MCF 10A (cell line): Measurements from ENCODE around the gene WDR27. TPM values are rescaled to one million over a fixed set of nuclear protein-coding genes. Genes with fewer than 3 reads are reported as not detected.

Experiments used
- BruUV-seq: library from RNA; stranded (reverse); fragments of 400-500 nt; replicated peaks from 2 replicates; lab custom pipeline; 2021; lab: Mats Ljungman, UMichigan
- CTCF ChIA-PET: fragments of 300-600 bp; sonication (Branson Sonifier 250); formaldehyde crosslinking; extraction: SDS; loops from one replicate; lab custom pipeline; 2021; ENCODE audit warnings: antibody characterized with exemption, inconsistent platforms; lab: Yijun Ruan, JAX
- POLR2A ChIA-PET: fragments of 300-600, 350-650 bp; sonication (Branson Sonifier 250); formaldehyde crosslinking; extraction: SDS; loops from one replicate; lab custom pipeline; 2020; ENCODE audit warnings: antibody characterized with exemption, inconsistent platforms; lab: Yijun Ruan, JAX
- DNase-seq: peaks from one replicate; pipeline ENCODE4 v3.0.0-alpha.2; 2018; ENCODE audit not compliant: unreplicated experiment
- H3K27ac Mint-ChIP-seq: one replicate; pipeline ENCODE4 v1.8.0; 2022; ENCODE audit warnings: mild to moderate bottlenecking, low read depth, mixed read lengths; ENCODE audit not compliant: unreplicated experiment
- H3K27me3 Mint-ChIP-seq: one replicate; pipeline ENCODE4 v1.8.0; 2022; ENCODE audit warnings: mixed read lengths; ENCODE audit not compliant: insufficient read depth, unreplicated experiment
- H3K36me3 Mint-ChIP-seq: one replicate; pipeline ENCODE4 v1.8.0; 2022; ENCODE audit warnings: mild to moderate bottlenecking, moderate library complexity, mixed read lengths; ENCODE audit not compliant: insufficient read depth, unreplicated experiment
- H3K4me1 Mint-ChIP-seq: one replicate; pipeline ENCODE4 v1.8.0; 2022; ENCODE audit warnings: mixed read lengths; ENCODE audit not compliant: insufficient read depth, unreplicated experiment
- H3K4me3 Mint-ChIP-seq: one replicate; pipeline ENCODE4 v1.8.0; 2022; ENCODE audit warnings: mild to moderate bottlenecking, moderate library complexity, mixed read lengths; ENCODE audit not compliant: unreplicated experiment
- H3K9me3 Mint-ChIP-seq: one replicate; pipeline ENCODE4 v1.8.0; 2022; ENCODE audit warnings: mixed read lengths; ENCODE audit not compliant: unreplicated experiment
- intact Hi-C: fragments of 100-400 bp; cut with micrococcal nuclease; formaldehyde crosslinking; loops from 2 replicates; pipeline ENCODE4 v1.14.1; 2022
- total RNA-seq: library from RNA; stranded (reverse); gene quantifications from 2 replicates; pipeline ENCODE4 v1.2.3, GENCODE V29; 2022
- TF ChIP-seq, protein P1 (sequence below): fragments of 200-600 bp; IDR thresholded peaks from one replicate; pipeline ENCODE4 v1.8.0; 2022; ENCODE audit warnings: antibody characterized with exemption, mild to moderate bottlenecking; ENCODE audit not compliant: unreplicated experiment

Gene WDR27
- total RNA-seq, 1 experiment from 2014 or later: 80.6 TPM

DNA sequence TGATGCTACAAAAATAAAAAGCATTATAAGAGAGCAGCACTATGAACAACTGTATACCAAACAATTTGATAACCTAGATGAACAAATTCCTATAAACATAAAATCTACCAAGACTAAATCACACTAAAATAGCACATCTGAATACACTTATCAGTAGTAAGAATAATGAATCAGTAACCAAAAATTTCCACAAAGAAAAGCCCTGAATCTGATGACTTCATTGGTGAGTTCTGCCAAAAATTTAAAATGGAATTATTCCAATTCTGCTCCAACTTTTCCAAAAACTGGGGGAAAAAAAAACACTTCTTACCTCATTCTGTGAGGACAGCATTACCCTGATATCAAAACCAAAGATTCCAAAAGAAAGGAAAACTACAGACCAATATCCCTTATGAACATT lies 206.2 kb downstream of the WDR27 start:
- H3K4me3 Mint-ChIP-seq: no peak overlapping the region
- TF ChIP-seq, protein P1, sequence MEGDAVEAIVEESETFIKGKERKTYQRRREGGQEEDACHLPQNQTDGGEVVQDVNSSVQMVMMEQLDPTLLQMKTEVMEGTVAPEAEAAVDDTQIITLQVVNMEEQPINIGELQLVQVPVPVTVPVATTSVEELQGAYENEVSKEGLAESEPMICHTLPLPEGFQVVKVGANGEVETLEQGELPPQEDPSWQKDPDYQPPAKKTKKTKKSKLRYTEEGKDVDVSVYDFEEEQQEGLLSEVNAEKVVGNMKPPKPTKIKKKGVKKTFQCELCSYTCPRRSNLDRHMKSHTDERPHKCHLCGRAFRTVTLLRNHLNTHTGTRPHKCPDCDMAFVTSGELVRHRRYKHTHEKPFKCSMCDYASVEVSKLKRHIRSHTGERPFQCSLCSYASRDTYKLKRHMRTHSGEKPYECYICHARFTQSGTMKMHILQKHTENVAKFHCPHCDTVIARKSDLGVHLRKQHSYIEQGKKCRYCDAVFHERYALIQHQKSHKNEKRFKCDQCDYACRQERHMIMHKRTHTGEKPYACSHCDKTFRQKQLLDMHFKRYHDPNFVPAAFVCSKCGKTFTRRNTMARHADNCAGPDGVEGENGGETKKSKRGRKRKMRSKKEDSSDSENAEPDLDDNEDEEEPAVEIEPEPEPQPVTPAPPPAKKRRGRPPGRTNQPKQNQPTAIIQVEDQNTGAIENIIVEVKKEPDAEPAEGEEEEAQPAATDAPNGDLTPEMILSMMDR: no peak
- no peak overlapping the region for H3K27ac Mint-ChIP-seq
- peaks cover 5% of the 10 kb centered on the region for H3K4me1 Mint-ChIP-seq
- intact Hi-C loops: no loop called here
- H3K9me3 Mint-ChIP-seq: no peaks in the 10 kb centered on the region
- DNase-seq: no peak
- POLR2A ChIA-PET: interaction anchor here (0.7 kb wide), 1 partner anchor 74 kb away, joined by 3 read pairs; no protein-coding TSS in a partner anchor
- H3K36me3 Mint-ChIP-seq: no peaks in the 10 kb centered on the region
- no peaks in the 10 kb centered on the region for H3K27me3 Mint-ChIP-seq
- CTCF ChIA-PET: no interaction called here
- BruUV-seq: no TSS peak

DNA sequence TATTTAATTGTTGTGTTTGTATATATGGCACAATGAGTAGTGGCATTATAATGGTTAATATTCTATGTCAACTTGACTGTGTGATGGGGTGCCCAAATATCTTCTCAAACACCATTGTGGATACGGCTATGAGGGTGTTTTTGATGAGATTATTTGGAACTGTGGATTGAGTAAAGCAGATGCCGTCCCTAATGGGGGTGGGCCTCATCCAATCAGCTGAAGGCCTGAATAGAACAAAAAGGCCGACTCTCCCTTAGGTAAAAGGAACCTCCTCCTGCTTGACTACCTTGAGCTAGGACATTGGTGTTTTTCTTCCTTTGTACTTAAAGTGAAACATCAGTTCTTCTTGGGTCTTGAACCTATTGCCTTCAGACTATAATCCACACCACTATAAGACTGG lies 207.8 kb downstream of the WDR27 start:
- H3K9me3 Mint-ChIP-seq: no peaks in the 10 kb centered on the region
- peaks cover 5% of the 10 kb centered on the region for H3K4me1 Mint-ChIP-seq
- ChIA-PET CTCF (no interaction called here), POLR2A (interaction anchor here (0.6 kb wide), 1 partner anchor 23 kb away, joined by 4 read pairs; no protein-coding TSS in a partner anchor)
- BruUV-seq: no TSS peak
- no peaks in the 10 kb centered on the region for H3K36me3 Mint-ChIP-seq
- intact Hi-C loops: no loop called here
- no peak for DNase-seq
- no peak overlapping the region for H3K27ac Mint-ChIP-seq
- no peaks in the 10 kb centered on the region for H3K27me3 Mint-ChIP-seq
- TF ChIP-seq, protein P1: no peak
- no peak overlapping the region for H3K4me3 Mint-ChIP-seq

DNA sequence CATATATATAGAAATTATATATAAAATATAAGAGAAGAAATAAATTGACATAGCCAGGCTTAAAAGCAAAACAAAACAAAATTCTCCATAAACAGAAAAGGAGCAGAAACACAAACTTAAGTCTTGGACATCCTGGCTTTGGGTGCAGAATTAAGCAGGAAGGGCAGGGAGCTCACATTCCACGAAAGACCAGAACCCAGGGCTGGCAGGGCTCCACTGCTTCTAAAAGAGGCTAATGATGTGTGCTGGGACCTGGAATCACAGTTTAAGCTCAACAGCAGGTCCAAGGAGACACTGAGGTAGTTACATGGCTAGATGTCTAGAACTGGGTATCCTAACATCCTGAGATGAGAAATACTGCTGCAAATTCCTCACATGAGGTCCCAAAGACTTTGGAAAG lies 210.3 kb downstream of the WDR27 start:
- Mint-ChIP-seq H3K4me3 (no peak overlapping the region), H3K4me1 (peaks cover 5% of the 10 kb centered on the region), H3K27ac (no peak overlapping the region), H3K36me3 (no peaks in the 10 kb centered on the region), H3K9me3 (no peaks in the 10 kb centered on the region), H3K27me3 (no peaks in the 10 kb centered on the region)
- BruUV-seq: no TSS peak
- intact Hi-C loops: no loop called here
- ChIA-PET CTCF (no interaction called here), POLR2A (no interaction called here)
- no peak for DNase-seq
- TF ChIP-seq, protein P1: no peak

DNA sequence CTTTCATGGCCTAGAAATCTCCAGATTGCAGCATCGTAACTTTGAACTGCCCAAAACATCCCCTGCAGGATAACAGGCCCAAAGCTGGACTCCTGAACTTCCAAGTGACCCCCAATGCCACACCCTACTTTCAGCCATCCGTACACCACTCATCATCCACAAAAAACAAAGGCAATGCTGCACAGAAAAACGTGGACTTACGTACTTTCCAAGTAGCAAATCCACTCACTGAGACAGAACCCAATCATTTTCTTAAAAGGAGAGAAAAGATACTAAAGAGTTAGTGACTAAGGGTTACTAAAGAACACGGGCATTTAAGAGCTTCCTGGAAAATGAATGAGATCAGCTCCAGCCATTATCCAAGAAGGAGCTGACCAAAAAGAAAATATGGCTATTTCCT lies 211.0 kb downstream of the WDR27 start:
- CTCF ChIA-PET: no interaction called here
- BruUV-seq: no TSS peak
- TF ChIP-seq, protein P1: no peak
- no peaks in the 10 kb centered on the region for H3K27me3 Mint-ChIP-seq
- peaks cover 5% of the 10 kb centered on the region for H3K4me1 Mint-ChIP-seq
- H3K4me3 Mint-ChIP-seq: no peak overlapping the region
- no peaks in the 10 kb centered on the region for H3K36me3 Mint-ChIP-seq
- POLR2A ChIA-PET: no interaction called here
- intact Hi-C loops: no loop called here
- no peak overlapping the region for H3K27ac Mint-ChIP-seq
- no peak for DNase-seq
- no peaks in the 10 kb centered on the region for H3K9me3 Mint-ChIP-seq
